ENCODE measurements around the gene LRRC10.
"Not testable (repeated sequence)": the region's sequence is repeated elsewhere in the genome, so short reads cannot be mapped to it uniquely, and the experiment has no call there.

Gene LRRC10

GRCh38 chr12:69616025-69616424 lies 5.3 kb upstream of the LRRC10 start:
- no peak for DNase-seq

- DNase-seq = no peak
Observed at GRCh38 chr12:69613351-69613750, 2.6 kb upstream of the LRRC10 start.

GRCh38 chr12:69610126-69610525 lies 581 bp downstream of the LRRC10 start:
- DNase-seq = no peak

- DNase-seq = no peak
Observed at GRCh38 chr12:69608114-69608513, 2.6 kb downstream of the LRRC10 start.

GRCh38 chr12:69604275-69604674 lies 6.4 kb downstream of the LRRC10 start:
- DNase-seq = not testable (repeated sequence)

- DNase-seq = not testable (repeated sequence)
Observed at GRCh38 chr12:69603556-69603955, 7.2 kb downstream of the LRRC10 start.

GRCh38 chr12:69602954-69603353 lies 7.8 kb downstream of the LRRC10 start:
- no peak for DNase-seq

- no peak for DNase-seq
Observed at GRCh38 chr12:69601962-69602685, 8.6 kb downstream of the LRRC10 start.

- DNase-seq = no peak
Observed at GRCh38 chr12:69600804-69601203, 9.9 kb downstream of the LRRC10 start.

GRCh38 chr12:69598174-69598753 lies 12.4 kb downstream of the LRRC10 start:
- DNase-seq = no peak

GRCh38 chr12:69595689-69596088 lies 15.0 kb downstream of the LRRC10 start:
- no peak for DNase-seq

- DNase-seq = no peak
Observed at GRCh38 chr12:69589082-69589481, 21.6 kb downstream of the LRRC10 start.

- DNase-seq = no peak
Observed at GRCh38 chr12:69588527-69588926, 22.2 kb downstream of the LRRC10 start.

GRCh38 chr12:69585189-69586062 lies 25.3 kb downstream of the LRRC10 start, which contains the start of gene CCT2:
TSS of gene CCT2 (plus strand) at chr12:69585459. CDS start at chr12:69585522, 63 bp downstream.
- peak; percentile 96 for DNase-seq

GRCh38 chr12:69583203-69583602 lies 27.5 kb downstream of the LRRC10 start:
- no peak for DNase-seq

GRCh38 chr12:69580074-69580473 lies 30.6 kb downstream of the LRRC10 start:
- no peak for DNase-seq

GRCh38 chr12:69579029-69579428 lies 31.7 kb downstream of the LRRC10 start:
- no peak for DNase-seq

GRCh38 chr12:69578283-69578682 lies 32.4 kb downstream of the LRRC10 start:
- no peak for DNase-seq

- DNase-seq = no peak
Observed at GRCh38 chr12:69575346-69575745, 35.4 kb downstream of the LRRC10 start.

- DNase-seq = peak; percentile 61
Observed at GRCh38 chr12:69570545-69571399, 39.9 kb downstream of the LRRC10 start.

GRCh38 chr12:69570000-69570516 lies 40.6 kb downstream of the LRRC10 start:
- DNase-seq = no peak

- no peak for DNase-seq
Observed at GRCh38 chr12:69569236-69569635, 41.5 kb downstream of the LRRC10 start.
